Erythroblast (primary cell): ENCODE results near the gene AHR.

ENCODE experiments used
- GATA1 ChIP-seq: IDR thresholded peaks from 2 replicates; pipeline ENCODE4 v1.6.1; 2011; ENCODE audit warnings: low read depth, mild to moderate bottlenecking, control low read depth, low read length, moderate library complexity
- POLR2A ChIP-seq: IDR thresholded peaks from 2 replicates; pipeline ENCODE4 v1.6.1; 2011; ENCODE audit warnings: mild to moderate bottlenecking, low read length

GRCh38 chr7:17384400-17384799, 85.9 kb downstream of the AHR start:
- TF ChIP-seq POLR2A (no peak), GATA1 (no peak)
